ENCODE data around the gene OR1S1. TPM values are rescaled to one million over a fixed set of nuclear protein-coding genes. Genes with fewer than 3 reads are reported as not detected.
A peak's percentile ranks its signal among the peaks of the same experiment; 100 is the strongest.
"Not testable (repeated sequence)": the region's sequence is repeated elsewhere in the genome, so short reads cannot be mapped to it uniquely, and the experiment has no call there.

Gene OR1S1
- total RNA-seq (2014; rRNA removed; shearing (Covaris generic)): not detected in 2 replicates
- not detected in 2 replicates for polyA plus RNA-seq (2015; cell fraction: cytosol; rRNA removed)
- polyA plus RNA-seq (2015; cell fraction: nucleus; rRNA removed): not detected in 2 replicates

GRCh38 chr11:58212420-58212819 lies at the start of gene OR1S1:
TSS of gene OR1S1 (plus strand) at chr11:58212720.
- DNase-seq (ENCODE audit: low read depth, low spot score); in situ Hi-C loops (cut with HindIII; ENCODE audit: low pct_unique_long_range_greater_than_20kb, low sequenced_read_pairs): not testable (repeated sequence)

DNA sequence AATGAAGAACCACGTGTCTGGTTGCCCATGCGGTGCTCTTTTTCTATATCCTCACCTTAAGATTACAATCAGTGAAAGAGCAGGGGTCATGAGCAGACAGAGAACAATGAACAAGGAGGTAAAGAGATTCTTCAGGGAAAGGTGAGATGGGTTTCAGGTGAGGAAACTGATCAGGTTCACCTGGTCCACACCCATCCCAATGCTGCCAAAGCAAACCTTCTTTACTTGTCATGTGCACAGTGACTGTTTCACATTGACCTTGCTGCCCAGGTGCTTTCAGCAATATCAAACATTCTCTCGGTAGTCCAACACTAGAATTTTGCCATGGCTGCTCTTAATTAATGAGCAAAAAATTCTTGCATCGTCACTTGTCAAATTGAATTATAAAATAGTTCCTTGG lies 48.1 kb upstream of the OR1S1 start:
- in situ Hi-C loops (cut with HindIII; ENCODE audit: low pct_unique_long_range_greater_than_20kb, low sequenced_read_pairs): no loop called here
- DNase-seq (ENCODE audit: low read depth, low spot score): no peak

- no peak for DNase-seq (ENCODE audit: low read depth, low spot score)
- in situ Hi-C loops (cut with HindIII; ENCODE audit: low pct_unique_long_range_greater_than_20kb, low sequenced_read_pairs): no loop called here
Measured at GRCh38 chr11:58164990-58165389, 47.5 kb upstream of the OR1S1 start.

GRCh38 chr11:58165504-58166106 lies 46.9 kb upstream of the OR1S1 start:
- DNase-seq (ENCODE audit: low read depth, low spot score): peak; percentile 40
- in situ Hi-C loops (cut with HindIII; ENCODE audit: low pct_unique_long_range_greater_than_20kb, low sequenced_read_pairs): no loop called here

GRCh38 chr11:58177409-58178054 lies 35.0 kb upstream of the OR1S1 start:
- no peak for DNase-seq (ENCODE audit: low read depth, low spot score)
- in situ Hi-C loops (cut with HindIII; ENCODE audit: low pct_unique_long_range_greater_than_20kb, low sequenced_read_pairs): no loop called here

GRCh38 chr11:58178444-58178843 lies 34.1 kb upstream of the OR1S1 start:
- in situ Hi-C loops (cut with HindIII; ENCODE audit: low pct_unique_long_range_greater_than_20kb, low sequenced_read_pairs): no loop called here
- DNase-seq (ENCODE audit: low read depth, low spot score): no peak

- DNase-seq (ENCODE audit: low read depth, low spot score): no peak
- in situ Hi-C loops (cut with HindIII; ENCODE audit: low pct_unique_long_range_greater_than_20kb, low sequenced_read_pairs): no loop called here
Measured at GRCh38 chr11:58179648-58180047, 32.9 kb upstream of the OR1S1 start.

GRCh38 chr11:58186938-58187337 lies 25.6 kb upstream of the OR1S1 start:
- in situ Hi-C loops (cut with HindIII; ENCODE audit: low pct_unique_long_range_greater_than_20kb, low sequenced_read_pairs): no loop called here
- DNase-seq (ENCODE audit: low read depth, low spot score): no peak

GRCh38 chr11:58188770-58189169 lies 23.8 kb upstream of the OR1S1 start, which contains the start of gene OR9Q2:
TSS of gene OR9Q2 (plus strand) at chr11:58189070. CDS start at chr11:58190491, 1,421 bp downstream.
- no peak for DNase-seq (ENCODE audit: low read depth, low spot score)
- in situ Hi-C loops (cut with HindIII; ENCODE audit: low pct_unique_long_range_greater_than_20kb, low sequenced_read_pairs): no loop called here

DNA sequence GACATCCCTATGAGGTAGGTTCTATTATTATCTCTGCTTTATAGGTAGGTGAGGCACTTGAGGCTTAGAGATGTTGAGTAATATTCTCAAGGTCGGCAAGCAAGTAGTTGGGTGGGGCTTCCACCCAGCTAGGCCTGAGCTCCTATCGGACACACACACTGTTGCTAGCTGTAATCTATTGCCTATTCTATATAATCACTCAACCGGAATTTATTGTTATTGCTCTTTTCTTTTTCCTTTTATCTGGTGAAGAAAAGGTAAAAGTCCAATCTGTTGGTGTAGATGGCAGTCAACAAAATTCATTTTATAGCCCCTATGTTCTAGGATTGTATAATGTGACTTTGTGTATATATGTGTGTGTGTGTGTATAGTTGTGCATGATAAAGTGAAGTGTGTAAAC lies 20.3 kb upstream of the OR1S1 start:
- no peak for DNase-seq (ENCODE audit: low read depth, low spot score)
- in situ Hi-C loops (cut with HindIII; ENCODE audit: low pct_unique_long_range_greater_than_20kb, low sequenced_read_pairs): no loop called here

DNA sequence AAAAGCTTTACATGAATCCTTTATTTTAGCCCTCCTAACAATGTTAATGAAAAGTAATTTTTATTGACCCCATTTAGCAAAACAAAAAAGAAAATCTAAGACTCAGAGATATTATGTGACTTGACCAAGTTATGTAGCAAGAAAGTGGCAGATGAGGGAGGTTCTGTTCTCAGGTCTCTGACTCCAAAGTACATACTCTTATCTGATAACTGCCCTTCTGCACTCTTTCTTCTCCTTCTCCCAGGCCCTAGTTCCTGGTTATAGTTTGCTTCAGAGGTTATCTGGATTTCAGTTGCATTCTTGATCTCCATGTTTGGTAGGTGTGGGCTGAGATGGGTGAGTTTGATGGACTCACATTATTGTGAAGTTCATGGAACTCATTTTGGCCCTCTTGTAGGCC lies 19.1 kb upstream of the OR1S1 start:
- in situ Hi-C loops (cut with HindIII; ENCODE audit: low pct_unique_long_range_greater_than_20kb, low sequenced_read_pairs): no loop called here
- no peak for DNase-seq (ENCODE audit: low read depth, low spot score)

DNA sequence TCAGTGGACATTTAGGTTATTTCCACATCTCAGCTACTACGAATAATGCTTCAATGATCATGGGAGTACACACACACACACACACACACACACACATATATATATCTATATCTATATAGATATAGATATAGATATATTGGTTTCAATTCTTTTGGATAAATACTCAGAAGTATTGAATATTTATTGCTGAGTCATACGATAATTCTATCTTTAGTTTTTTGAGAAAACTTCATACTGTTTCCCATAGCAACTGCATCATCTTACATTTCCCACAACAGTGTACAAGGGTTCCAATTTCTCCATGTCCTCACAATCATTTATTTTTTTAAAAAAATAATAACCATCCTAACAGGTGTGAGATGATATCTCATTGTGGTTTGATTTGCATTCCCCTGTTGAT lies 16.6 kb upstream of the OR1S1 start:
- no peak for DNase-seq (ENCODE audit: low read depth, low spot score)
- in situ Hi-C loops (cut with HindIII; ENCODE audit: low pct_unique_long_range_greater_than_20kb, low sequenced_read_pairs): no loop called here

DNA sequence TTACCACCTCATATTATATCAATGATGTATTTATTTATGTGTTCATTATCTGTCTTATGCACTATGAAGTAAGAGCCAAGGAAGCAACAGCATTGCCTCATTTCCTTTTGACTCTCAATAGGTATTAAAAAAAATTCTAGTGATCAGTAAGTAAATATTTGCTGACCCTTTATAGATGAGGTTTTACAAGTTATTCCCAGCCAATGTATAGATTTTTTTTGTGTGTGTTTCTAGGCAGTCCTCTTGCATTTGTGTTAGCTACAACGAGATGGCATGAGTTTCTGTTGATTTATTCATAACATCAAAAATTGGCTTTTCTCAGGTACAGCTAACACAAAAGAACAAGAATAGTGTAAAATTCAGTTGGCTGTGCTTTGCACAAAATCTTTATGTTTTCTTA lies 13.2 kb upstream of the OR1S1 start:
- in situ Hi-C loops (cut with HindIII; ENCODE audit: low pct_unique_long_range_greater_than_20kb, low sequenced_read_pairs): no loop called here
- no peak for DNase-seq (ENCODE audit: low read depth, low spot score)

DNA sequence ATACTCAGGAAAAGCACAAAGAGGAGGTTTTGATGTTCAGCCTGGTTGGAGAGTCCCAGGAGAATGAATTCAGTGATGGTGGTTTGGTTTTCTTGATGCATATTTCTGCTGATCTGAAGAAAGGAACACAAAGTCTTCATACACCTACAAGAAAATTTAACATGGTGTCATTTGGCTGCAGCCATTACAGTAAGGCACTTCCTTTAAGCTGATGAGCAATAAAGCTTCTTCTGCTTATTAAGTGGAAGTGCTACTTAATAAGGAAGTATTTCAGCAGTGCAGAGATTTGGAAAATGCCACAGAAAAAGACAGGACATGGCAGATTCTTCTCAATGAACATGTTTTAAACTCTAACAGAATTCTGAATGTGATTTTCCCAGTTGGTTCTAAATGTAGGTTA lies 8.5 kb upstream of the OR1S1 start, which contains the start of gene OR1S2:
Gene OR1S2, minus strand, starts transcription at position 101 of the 400 bp plus-strand sequence. Its CDS starts 0 bp downstream, at position 101.
- in situ Hi-C loops (cut with HindIII; ENCODE audit: low pct_unique_long_range_greater_than_20kb, low sequenced_read_pairs): no loop called here
- no peak for DNase-seq (ENCODE audit: low read depth, low spot score)

GRCh38 chr11:58216476-58216875 lies 4.0 kb downstream of the OR1S1 start:
- DNase-seq (ENCODE audit: low read depth, low spot score): no peak
- in situ Hi-C loops (cut with HindIII; ENCODE audit: low pct_unique_long_range_greater_than_20kb, low sequenced_read_pairs): no loop called here

- in situ Hi-C loops (cut with HindIII; ENCODE audit: low pct_unique_long_range_greater_than_20kb, low sequenced_read_pairs): no loop called here
- DNase-seq (ENCODE audit: low read depth, low spot score): no peak
Measured at GRCh38 chr11:58222721-58223120, 10.2 kb downstream of the OR1S1 start.

DNA sequence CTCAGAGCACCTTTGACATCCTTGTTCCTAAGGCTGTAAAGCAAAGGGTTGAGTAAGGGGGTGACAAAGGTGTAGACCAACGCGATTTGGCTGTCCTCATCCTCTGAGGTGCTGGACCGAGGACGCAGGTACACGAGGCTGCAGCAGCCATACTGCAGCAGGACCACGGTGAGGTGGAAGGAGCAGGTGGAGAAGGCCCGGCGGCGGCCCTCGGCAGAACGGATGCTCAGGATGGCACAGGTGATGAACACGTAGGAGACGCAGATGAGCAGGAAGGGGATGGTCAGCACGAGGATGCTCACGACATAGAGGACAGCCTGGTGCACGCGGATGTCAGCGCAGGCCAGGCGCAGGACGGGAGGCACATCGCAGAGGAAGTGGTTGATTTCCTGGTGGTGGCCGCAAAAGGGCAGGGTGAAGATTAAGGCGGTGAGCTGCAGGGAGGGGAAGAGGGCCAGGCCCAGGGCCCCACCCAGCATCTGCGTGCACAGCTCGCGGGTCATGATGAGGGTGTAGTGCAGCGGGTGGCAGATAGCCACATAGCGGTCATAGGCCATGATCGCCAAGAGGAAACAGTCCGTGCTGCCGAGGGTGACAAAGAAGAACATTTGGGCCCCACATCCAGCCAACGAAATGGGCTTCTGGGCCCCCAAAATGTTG lies 15.6 kb downstream of the OR1S1 start:
- in situ Hi-C loops (cut with HindIII; ENCODE audit: low pct_unique_long_range_greater_than_20kb, low sequenced_read_pairs): no loop called here
- no peak for DNase-seq (ENCODE audit: low read depth, low spot score)

- in situ Hi-C loops (cut with HindIII; ENCODE audit: low pct_unique_long_range_greater_than_20kb, low sequenced_read_pairs): no loop called here
Measured at GRCh38 chr11:58243954-58244353, 31.4 kb downstream of the OR1S1 start.

GRCh38 chr11:58254936-58255335 lies 42.4 kb downstream of the OR1S1 start:
- in situ Hi-C loops (cut with HindIII; ENCODE audit: low pct_unique_long_range_greater_than_20kb, low sequenced_read_pairs): no loop called here
- DNase-seq (ENCODE audit: low read depth, low spot score): no peak

More at GRCh38 chr11:58243954-58244353, 31.4 kb downstream of the OR1S1 start:
- no peak for DNase-seq (ENCODE audit: low read depth, low spot score)
